HG03103 (cell line): ENCODE data around the gene HYAL1.
"Not testable (repeated sequence)": the region's sequence is repeated elsewhere in the genome, so short reads cannot be mapped to it uniquely, and the experiment has no call there.

Source experiments
- ATAC-seq: cut with Tn5 transposase; IDR thresholded peaks from one replicate; pipeline ENCODE4 v1.9.1; 2021; ENCODE audit warnings: low read depth; ENCODE audit not compliant: unreplicated experiment

HYAL1 gene

GRCh38 chr3:50263478-50264382 is 39.6 kb downstream of the HYAL1 start:
- no peak for ATAC-seq

GRCh38 chr3:50262778-50263177 is 40.6 kb downstream of the HYAL1 start:
- ATAC-seq: no peak

GRCh38 chr3:50262200-50262599 is 41.2 kb downstream of the HYAL1 start:
- ATAC-seq: not testable (repeated sequence)

- no peak for ATAC-seq
Observed at GRCh38 chr3:50261505-50261904, 41.9 kb downstream of the HYAL1 start.

- ATAC-seq: no peak
Observed at GRCh38 chr3:50260942-50261441, 42.4 kb downstream of the HYAL1 start.

- peak; percentile 79 for ATAC-seq
Observed at GRCh38 chr3:50260027-50260941, 43.1 kb downstream of the HYAL1 start.

GRCh38 chr3:50259432-50260026 is 43.8 kb downstream of the HYAL1 start:
- peak; percentile 10 for ATAC-seq

- ATAC-seq: no peak
Observed at GRCh38 chr3:50258979-50259378, 44.4 kb downstream of the HYAL1 start.

GRCh38 chr3:50258029-50258680 is 45.2 kb downstream of the HYAL1 start:
- no peak for ATAC-seq

- ATAC-seq: no peak
Observed at GRCh38 chr3:50256978-50257890, 46.1 kb downstream of the HYAL1 start.

- no peak for ATAC-seq
Observed at GRCh38 chr3:50255251-50255615, 48.1 kb downstream of the HYAL1 start.

GRCh38 chr3:50254577-50255250 is 48.7 kb downstream of the HYAL1 start:
- ATAC-seq: no peak

- no peak for ATAC-seq
Observed at GRCh38 chr3:50251220-50251619, 52.2 kb downstream of the HYAL1 start.

- ATAC-seq: no peak
Observed at GRCh38 chr3:50250514-50250913, 52.9 kb downstream of the HYAL1 start.
